GM12892 (cell line): ENCODE data around the gene LIM2.

ENCODE experiments used
- DNase-seq: peaks from one replicate; pipeline ENCODE4 v3.0.0; 2011; ENCODE audit not compliant: insufficient read length
- FAIRE-seq: peaks from 2 replicates; lab custom pipeline; 2011; peaks lifted over from hg19 to GRCh38; lab: Jason Lieb, UNC
- POLR2A ChIP-seq: IDR thresholded peaks from 2 replicates; pipeline ENCODE4 v1.6.1; 2011; ENCODE audit warnings: low read depth, low read length, control low read depth
- POLR2AphosphoS5 ChIP-seq: IDR thresholded peaks from 2 replicates; pipeline ENCODE4 v1.6.1; 2011; ENCODE audit warnings: low read depth, low read length, control low read depth
- TAF1 ChIP-seq: IDR thresholded peaks from 2 replicates; pipeline ENCODE4 v1.6.1; 2011; ENCODE audit warnings: low read depth, mild to moderate bottlenecking, control low read depth, low read length, borderline replicate concordance

The LIM2 gene

GRCh38 chr19:51368366-51369282 lies 19.1 kb downstream of the LIM2 start, which contains the start of gene CLDND2:
CLDND2 (minus strand) TSS chr19:51369003; CDS start chr19:51368577, 426 bp downstream.
- DNase-seq (no peak), FAIRE-seq (peak; percentile 36)
- TF ChIP-seq POLR2AphosphoS5 (no peak), POLR2A (no peak), TAF1 (no peak)

DNA sequence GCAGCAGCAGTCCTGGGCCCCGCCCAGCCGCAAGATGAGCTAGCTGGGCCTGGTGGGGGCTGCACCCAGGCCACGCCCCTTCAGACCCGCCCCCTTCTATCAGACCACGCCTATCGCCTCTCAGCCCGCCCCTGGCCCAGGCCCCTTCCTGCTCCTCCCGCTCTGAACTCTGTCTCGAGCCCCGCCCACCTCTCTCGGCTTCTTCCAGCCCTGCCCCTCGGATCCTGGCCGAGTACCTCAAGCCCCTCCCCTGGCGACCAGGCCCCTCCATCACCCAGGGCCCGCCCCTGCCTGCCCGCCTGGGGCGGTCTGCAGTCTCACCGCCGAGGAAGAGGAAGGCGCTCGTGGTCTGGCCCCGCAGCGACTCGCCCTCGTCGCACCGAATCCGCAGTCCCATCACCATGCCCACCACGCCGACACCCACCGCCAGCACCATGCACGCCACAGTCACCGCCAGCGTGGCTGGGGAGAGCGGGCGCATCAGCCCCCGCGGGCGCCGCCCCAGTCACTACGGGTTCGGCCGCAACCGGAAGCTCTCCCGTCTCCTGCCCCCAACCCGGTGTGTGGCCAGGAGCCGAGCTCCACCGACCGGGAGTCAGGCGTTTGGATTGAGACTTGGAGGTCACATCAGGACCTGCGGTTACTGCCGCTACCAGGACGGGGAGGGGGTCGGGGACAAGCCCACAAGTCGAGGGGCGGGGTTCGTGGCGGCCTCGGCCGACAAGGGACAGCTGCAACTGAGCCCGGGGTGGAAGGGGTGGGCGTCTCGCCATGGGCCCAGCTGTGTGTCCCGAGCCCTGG lies 20.0 kb downstream of the LIM2 start:
- FAIRE-seq: peak; percentile 97
- DNase-seq: peak; percentile 97
- TF ChIP-seq POLR2A (peak; percentile 49; the same call in 1 of the 2 replicates), TAF1 (no peak), POLR2AphosphoS5 (no peak; the same call in 1 of the 2 replicates)

GRCh38 chr19:51367255-51367564 lies 20.6 kb downstream of the LIM2 start:
- FAIRE-seq (no peak), DNase-seq (no peak)
- TF ChIP-seq POLR2A: no peak; the same call in 1 of the 2 replicates
- TF ChIP-seq POLR2AphosphoS5: 0 out of 2 replicates have a peak, but pooled peaks have one; percentile 16

- TF ChIP-seq TAF1: peak; percentile 18; the same call in 1 of the 2 replicates
- TF ChIP-seq POLR2A: peak; percentile 83
- TF ChIP-seq POLR2AphosphoS5: peak; percentile 81
- peak; percentile 92 for FAIRE-seq
- peak; percentile 95 for DNase-seq
Measured at GRCh38 chr19:51366389-51367254, 21.2 kb downstream of the LIM2 start.

DNA sequence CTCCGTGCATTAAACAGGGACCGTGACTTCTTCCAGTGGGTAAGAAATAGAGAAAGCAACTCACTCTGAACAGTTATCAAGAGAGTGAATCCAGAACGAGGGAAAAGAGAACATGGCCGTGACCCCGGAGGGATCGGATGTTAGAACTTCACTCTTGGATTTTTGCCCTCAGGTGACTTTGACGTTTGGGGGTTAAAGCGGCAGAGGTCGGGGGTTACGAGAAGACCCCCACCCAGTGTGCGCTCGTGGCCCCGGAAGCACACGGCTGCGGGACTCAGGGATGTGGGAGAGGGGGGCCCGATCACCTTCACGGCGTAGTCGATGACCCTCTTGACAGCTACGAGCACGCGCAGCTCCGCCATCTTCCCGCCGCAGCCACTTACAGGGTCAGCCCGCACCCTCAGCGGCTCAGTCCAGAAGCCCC lies 21.8 kb downstream of the LIM2 start, which contains the start of gene ETFB:
Gene ETFB, minus strand, starts transcription at position 424 of the 424 bp plus-strand sequence. Its CDS starts 62 bp downstream, at position 362.
- peak; percentile 28; the same call in 1 of the 2 replicates for TF ChIP-seq POLR2AphosphoS5
- TF ChIP-seq POLR2A: peak; percentile 69
- no peak for TF ChIP-seq TAF1
- DNase-seq (no peak), FAIRE-seq (peak; percentile 46)

- no peak for FAIRE-seq
Measured at GRCh38 chr19:51365211-51365964, 22.4 kb downstream of the LIM2 start.

GRCh38 chr19:51364200-51365106 lies 23.3 kb downstream of the LIM2 start:
- TF ChIP-seq POLR2A: no peak
- no peak for TF ChIP-seq POLR2AphosphoS5
- TF ChIP-seq TAF1: no peak
- FAIRE-seq: no peak
- DNase-seq: no peak

More at GRCh38 chr19:51365211-51365964, 22.4 kb downstream of the LIM2 start:
- no peak for TF ChIP-seq TAF1
- no peak for TF ChIP-seq POLR2A
- no peak for TF ChIP-seq POLR2AphosphoS5
- no peak for DNase-seq

- FAIRE-seq (no peak), DNase-seq (no peak)
- TF ChIP-seq POLR2AphosphoS5: no peak
- TF ChIP-seq TAF1: no peak
- TF ChIP-seq POLR2A: no peak
Measured at GRCh38 chr19:51361239-51361638, 26.5 kb downstream of the LIM2 start.

DNA sequence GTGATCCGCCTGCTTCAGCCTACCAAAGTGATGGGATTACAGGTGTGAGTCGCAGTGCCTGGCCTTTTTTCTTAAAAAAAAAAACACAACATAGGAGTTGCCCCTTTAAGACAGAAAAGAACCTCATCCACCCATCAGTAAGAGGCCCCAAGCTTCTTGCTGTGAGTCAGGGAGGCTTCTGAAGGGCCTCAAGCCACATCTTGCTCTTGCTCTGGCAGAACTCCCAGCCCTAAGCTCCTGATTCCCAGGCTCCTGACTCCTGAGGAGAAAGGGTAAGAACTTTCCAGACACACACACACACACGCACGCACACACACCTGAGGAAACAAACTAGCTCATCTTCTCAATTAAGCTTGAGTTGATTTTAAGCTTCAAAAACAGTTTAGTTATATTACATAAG lies 28.5 kb downstream of the LIM2 start:
- TF ChIP-seq POLR2AphosphoS5 (no peak), POLR2A (no peak), TAF1 (no peak)
- FAIRE-seq: no peak
- no peak for DNase-seq
